Measurements from ENCODE around the gene QRICH2.

GRCh38 chr17:76354317-76354729, 46.2 kb upstream of the QRICH2 start:
- TF ChIP-seq, protein P1, sequence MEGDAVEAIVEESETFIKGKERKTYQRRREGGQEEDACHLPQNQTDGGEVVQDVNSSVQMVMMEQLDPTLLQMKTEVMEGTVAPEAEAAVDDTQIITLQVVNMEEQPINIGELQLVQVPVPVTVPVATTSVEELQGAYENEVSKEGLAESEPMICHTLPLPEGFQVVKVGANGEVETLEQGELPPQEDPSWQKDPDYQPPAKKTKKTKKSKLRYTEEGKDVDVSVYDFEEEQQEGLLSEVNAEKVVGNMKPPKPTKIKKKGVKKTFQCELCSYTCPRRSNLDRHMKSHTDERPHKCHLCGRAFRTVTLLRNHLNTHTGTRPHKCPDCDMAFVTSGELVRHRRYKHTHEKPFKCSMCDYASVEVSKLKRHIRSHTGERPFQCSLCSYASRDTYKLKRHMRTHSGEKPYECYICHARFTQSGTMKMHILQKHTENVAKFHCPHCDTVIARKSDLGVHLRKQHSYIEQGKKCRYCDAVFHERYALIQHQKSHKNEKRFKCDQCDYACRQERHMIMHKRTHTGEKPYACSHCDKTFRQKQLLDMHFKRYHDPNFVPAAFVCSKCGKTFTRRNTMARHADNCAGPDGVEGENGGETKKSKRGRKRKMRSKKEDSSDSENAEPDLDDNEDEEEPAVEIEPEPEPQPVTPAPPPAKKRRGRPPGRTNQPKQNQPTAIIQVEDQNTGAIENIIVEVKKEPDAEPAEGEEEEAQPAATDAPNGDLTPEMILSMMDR (IDR thresholded peaks at IDR 0.05): no peak
- no peak for TF ChIP-seq POLR2AphosphoS5 (IDR thresholded peaks at IDR 0.05)
